GM19324 (cell line): ENCODE results near the gene DGKZ.
A peak's percentile ranks its signal among the peaks of the same experiment; 100 is the strongest.
"Not testable (repeated sequence)": the region's sequence is repeated elsewhere in the genome, so short reads cannot be mapped to it uniquely, and the experiment has no call there.

Source experiments
- ATAC-seq: cut with Tn5 transposase; IDR thresholded peaks from one replicate; pipeline ENCODE4 v1.9.1; 2021; ENCODE audit warnings: mild to moderate bottlenecking, moderate library complexity; ENCODE audit not compliant: unreplicated experiment, low FRiP score

DGKZ gene, protein sequence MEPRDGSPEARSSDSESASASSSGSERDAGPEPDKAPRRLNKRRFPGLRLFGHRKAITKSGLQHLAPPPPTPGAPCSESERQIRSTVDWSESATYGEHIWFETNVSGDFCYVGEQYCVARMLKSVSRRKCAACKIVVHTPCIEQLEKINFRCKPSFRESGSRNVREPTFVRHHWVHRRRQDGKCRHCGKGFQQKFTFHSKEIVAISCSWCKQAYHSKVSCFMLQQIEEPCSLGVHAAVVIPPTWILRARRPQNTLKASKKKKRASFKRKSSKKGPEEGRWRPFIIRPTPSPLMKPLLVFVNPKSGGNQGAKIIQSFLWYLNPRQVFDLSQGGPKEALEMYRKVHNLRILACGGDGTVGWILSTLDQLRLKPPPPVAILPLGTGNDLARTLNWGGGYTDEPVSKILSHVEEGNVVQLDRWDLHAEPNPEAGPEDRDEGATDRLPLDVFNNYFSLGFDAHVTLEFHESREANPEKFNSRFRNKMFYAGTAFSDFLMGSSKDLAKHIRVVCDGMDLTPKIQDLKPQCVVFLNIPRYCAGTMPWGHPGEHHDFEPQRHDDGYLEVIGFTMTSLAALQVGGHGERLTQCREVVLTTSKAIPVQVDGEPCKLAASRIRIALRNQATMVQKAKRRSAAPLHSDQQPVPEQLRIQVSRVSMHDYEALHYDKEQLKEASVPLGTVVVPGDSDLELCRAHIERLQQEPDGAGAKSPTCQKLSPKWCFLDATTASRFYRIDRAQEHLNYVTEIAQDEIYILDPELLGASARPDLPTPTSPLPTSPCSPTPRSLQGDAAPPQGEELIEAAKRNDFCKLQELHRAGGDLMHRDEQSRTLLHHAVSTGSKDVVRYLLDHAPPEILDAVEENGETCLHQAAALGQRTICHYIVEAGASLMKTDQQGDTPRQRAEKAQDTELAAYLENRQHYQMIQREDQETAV

DNA sequence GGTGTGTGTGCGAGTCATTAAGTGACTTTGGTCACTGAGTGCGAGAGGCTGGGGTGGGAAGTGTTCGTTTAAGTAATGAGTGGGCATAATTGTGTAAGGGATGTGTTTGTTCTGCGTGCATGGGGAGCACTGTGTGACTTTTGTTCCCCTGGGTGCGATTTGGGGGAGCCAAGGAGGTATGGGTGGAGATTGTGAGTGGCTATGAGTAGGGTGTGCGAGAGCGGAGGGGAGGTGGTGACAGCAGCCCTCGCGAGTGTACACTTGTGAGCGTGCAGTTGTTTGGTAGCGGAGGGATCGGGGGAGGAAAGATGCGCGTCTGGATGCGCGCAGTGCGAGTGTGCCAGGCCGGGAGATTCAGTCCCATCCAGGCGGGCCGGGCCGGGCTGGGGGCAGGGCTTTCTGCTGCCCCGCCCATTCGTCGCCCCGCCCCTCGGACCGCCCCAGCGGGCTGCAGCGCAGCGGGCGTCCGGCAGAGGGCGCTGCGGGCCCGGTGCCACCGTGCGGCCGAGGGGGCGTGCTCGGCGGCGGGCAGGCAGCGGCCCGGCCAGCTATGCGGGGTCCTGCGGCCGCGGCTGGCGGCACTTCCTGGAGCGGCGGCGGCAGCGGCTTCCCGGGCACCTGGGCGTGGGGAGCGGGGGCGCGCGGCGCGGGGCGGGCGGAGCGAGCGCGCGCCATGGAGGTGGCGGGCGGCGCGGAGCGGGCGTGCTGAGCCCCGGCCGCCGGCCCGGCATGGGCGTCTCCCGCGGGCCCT is at the start of gene DGKZ:
TSS of gene DGKZ (plus strand) at position 578 of the 751 bp plus-strand sequence. CDS start 197 bp downstream, outside the sequence.
- peak; percentile 78 for ATAC-seq

DNA sequence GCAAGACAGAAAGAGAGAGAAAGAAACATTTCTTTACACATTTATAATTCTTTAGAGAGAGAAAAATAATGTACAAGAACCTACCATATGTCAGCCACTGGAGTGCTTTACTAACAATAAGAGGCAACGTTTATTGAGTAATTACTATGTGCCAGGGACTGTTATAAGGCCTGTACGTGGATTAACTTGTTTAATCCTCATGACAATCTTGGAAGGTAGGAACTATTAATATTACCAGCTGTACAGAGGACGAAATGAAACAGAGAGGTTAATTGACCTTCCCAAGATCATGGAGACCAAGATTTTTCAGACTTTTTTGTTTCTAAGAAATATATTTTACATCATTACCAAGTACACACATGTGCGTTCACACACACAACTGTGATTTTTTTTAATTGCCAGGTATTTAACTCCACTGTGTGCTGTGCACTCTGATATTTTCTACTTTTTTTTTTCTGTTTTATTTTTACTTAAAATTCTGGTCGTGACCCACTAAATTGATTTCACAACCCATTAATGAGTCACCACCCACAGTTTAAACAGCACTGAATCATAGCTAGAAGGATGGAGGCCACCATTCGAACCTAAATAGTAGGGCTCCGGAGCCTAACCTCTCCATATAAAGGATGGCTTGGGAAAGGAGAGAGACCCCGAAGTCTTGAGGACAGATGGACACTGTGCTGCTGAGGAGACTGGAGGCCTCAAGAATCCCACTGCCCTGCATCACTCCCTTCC is 48.4 kb upstream of the DGKZ start:
- ATAC-seq = no peak

DNA sequence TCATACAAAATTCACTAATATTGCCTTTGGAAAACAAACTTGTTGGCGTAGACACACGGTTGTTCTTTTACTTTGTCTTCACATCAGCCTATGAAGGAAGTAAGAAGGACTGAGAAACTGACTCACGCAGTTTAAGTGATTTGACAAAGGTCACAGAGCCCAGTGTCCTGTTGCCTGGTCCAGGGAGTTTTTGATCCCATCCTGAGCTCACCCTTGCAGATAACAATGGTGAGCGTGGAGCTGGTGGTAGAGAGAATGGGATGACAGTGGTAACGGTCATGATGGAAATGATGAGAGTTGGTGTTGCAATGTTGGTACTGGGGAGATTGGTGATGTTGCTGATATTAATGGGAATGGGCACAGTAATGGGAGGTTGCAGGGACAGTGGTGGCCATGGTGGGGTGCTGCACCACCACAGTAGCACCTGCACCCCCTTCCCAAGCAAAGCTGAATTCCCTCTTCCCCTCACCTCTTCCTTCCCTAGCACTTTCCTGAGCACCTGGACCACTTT is 47.8 kb upstream of the DGKZ start:
- ATAC-seq = no peak

DNA sequence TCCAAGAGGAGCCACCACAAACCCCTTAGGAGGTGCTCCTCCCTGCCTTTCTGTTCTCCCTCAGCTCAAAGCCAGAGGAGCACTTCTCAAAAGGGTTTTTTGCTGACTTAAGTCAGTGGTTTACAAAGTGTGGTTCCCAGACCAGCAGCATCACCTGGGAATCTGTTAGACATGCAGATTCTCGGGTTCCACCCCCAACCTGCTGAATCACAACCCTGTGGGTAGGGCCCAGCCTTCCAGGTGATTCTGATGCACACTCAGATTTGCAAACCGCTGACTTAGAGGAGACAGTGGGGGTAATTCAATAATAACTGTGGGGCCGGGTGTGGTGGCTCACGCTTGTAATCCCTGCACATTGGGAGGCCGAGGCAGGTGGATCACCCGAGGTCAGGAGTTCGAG is 47.0 kb upstream of the DGKZ start:
- ATAC-seq = no peak

DNA sequence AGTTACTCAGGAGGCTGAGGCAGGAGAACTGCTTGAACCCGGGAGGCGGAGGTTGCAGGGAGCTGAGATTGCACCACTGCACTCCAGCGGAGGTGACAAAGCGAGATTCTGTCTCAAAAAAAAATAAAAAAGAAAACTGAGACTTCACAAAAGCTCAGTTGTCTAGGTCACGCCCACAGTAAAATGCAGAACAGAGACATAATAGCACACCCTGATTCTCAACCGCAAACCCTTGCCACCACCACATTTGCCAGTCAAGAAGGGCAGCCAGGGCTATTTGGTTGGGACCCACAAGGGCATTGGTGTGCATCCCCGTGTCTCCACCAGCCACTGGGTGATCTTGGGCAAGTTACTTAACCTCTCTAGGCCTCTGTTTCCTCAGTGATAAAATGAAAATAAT is 44.4 kb upstream of the DGKZ start:
- ATAC-seq = peak; percentile 83

DNA sequence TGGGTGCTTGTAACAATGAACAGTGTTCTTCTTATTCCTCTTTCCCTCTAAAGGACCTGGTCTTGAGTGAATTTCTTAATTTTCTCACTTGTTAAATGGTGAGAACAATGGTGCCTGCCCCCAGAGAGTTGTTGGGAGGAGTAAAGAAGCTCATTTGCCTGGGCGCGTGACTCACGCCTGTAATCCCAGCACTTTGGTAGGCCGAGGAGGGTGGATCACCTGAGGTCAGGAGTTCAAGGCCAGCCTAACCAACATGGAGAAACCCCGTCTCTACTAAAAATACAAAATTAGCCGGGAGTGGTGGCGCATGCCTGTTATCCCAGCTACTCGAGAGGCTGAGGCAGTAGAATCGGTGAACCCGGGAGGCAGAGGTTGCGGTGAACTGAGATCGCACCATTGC is 43.2 kb upstream of the DGKZ start:
- not testable (repeated sequence) for ATAC-seq

DNA sequence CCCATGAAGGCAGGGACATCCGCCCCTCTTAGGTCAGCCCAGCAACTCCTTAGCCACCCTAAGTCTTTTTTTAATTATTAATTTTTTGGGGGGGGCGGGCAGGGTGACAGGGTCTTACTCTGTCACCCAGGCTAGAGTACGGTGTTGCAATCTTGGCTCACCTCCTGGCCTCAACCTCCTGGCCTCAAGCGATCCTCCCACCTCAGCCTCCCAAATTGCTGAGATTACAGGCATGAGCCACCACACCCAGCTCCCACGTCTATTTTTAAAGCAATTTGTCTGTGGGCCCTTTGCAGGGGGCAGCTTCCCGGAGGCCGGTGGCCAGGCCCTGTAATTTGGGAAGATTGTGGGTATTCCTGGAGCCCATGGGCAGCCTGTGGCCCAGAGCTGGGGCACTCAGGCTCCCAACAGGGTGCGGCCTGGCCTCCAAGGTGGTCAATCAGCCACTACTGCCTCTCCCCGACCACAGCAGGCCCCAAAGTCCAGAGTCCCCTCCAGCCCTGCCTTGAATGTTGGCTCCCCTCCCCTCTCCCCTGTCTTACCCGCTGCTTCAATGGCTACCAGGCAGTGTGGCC is 42.6 kb upstream of the DGKZ start:
- no peak for ATAC-seq

DNA sequence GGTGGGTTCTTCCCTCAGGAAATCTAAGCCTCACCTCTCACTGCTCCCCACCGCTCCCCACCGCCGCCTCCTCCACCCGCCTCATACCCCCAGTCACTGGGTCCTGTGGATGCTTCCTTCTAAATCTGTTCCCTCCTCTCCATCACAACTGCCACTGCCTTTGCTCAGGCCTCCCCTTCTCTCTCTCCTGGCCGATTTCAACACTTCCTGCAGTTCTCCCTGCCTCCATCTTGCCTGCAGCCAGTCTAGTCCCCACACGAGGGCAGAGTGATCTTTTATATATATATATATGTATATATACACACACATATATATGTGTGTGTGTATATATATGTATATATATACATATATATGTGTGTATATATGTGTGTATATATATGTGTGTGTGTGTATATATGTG is 42.0 kb upstream of the DGKZ start:
- no peak for ATAC-seq

DNA sequence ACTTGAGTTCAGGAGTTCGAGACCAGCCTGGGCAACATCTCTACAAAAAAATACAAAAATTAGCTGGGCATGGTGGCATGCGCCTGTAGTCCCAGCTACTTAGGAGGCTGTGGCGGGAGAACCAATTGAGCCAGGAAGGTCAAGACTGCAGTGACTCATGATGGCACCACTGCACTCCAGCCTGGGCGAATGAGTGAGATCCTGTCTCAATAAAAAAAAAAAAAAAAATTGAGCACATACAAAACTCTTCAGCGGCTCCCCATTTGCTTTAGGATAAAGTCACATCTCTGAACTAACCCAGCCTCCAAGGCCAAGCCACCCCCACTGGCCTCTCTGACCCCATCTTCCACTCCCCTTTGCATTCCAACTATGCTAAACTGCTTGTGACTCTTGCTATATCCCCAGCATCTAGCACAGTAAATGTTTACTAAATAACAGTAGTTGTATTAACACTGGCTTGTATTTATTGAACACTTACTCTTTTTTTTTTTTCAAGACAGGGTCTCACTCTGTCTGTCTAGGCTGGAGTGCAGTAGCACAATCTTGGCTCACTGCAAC is 40.9 kb upstream of the DGKZ start:
- no peak for ATAC-seq

DNA sequence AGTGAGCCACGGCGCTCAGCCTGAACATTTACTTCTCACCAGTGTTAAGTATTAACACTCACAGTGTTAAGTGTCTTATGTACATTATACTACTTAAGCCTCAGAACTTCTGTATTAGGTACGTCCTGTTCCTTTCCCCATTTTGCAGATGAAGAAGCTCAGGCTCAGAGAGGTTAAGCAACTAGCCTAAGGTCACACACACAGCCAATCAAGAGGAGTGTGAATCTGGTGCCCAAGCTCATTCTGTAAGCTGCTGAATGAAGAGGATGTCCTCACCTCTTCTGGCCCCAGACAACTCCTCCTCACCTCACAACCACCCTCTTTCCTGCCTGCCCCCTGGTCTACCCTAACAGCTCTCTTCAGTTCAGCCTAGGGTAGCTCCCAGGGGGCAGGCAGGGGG is 39.9 kb upstream of the DGKZ start:
- no peak for ATAC-seq

DNA sequence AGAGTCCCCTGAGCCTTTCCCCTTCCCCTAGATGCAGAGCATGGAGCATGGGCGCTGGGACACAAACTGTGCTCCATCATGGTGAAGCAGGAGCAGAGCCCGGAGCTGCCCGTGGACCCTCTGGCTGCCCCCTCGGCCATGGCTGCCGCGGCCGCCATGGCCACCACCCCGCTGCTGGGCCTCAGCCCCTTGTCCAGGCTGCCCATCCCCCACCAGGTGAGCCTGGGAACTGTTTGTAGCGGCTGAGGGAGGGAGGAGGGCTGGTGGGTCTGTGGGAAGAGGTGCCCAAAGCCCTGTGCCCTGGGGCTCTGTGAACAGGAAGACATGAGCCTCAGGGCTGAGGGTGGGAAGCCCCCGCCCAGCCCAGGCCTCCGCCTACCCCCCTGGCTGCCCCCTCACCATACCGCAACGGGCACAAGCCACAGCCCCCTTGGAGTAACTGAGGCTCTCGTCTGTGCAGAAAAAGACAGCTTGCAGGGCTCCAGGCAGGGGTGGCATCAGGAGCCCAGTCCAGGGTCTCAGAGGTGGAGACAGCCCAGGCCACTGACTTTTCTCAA is 39.4 kb upstream of the DGKZ start:
- ATAC-seq = no peak

DNA sequence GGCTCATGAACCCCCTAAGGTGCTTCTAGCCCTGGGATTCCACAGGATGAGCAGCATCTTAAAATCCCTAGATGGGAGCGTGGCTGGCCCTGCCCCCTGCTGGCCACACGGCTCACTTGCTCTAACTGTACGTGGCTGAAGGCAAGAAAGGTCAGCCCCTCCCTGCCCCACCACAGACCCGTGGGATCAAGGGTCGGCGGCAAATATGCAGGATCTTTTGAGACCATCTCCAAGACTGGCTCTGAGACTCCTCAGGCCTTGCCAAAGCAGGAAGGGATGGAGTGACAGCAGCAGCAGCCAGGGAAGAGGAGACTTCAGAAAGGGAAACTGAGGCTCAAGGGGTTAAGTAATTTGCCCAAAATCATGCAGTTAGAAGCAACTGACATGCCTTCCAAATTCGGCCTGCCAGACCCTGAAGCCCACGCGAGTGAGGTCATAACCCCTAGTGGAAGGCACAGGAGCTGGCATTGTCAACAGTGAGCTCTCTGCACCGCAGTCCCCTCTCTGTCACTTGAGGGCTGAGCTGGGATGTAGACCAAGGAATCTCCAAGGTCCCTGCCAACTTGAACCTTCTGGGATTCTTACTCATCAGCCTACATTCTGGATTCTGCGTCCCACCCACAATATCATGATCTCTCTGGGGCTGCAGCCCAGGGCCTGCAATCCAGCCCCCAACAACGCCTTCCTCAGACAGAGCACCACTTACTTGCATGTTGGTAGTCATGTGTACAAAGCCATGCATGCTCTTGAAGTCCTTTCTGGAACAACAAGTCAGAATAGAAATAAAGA is 38.4 kb upstream of the DGKZ start:
- ATAC-seq = peak; percentile 45

DNA sequence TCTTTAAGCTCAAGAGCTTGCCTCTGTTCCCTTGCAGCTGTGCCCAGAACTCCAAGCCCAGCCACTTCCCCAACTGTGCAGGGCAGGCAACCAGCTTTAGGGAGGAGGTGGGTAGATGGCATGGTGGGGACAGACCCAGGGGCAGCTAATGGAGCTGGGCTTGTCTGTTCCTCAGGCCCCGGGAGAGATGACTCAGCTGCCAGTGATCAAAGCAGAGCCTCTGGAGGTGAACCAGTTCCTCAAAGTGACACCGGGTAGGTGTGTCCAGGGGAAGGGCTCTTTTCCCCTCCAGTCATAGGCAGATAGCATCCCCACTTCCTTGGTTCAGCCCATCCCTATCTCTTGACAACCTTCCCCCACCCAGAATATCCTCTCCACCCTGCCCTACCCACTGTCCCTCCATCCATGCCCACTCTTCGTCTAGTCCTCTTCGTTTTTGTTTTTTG is 37.4 kb upstream of the DGKZ start:
- no peak for ATAC-seq

DNA sequence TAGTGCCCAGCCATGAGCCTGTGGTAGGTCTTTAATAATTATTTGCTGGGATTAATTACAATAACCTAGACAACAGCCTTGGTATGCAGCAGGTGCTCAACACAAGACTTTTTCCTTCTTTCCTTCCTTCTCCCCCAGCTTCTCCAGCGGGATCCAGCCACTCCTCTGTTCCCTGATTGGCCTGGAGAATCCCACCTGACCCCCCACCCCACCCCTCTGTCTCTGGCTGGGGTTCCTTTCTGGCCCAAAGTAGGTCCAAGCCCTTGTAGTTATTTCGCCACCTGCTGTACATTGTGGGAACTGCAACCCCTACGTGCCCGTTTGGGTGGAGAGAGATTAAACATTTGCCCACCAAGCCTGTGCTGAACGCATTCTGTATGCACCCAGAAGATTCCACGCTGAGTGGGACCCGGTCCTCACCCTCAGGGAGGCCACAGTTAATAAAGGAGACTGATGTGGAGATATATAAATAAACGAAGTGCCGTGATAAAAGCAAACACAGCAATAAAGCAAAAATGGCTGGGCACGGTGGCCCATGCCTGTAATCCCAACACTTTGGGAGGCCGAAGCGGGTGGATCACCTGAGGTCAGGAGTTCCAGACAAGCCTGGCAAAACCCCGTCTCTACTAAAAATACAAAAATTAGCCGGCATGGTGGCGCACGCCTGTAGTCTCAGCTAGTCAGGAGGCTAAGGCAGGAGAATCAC is 32.1 kb upstream of the DGKZ start:
- ATAC-seq = no peak

DNA sequence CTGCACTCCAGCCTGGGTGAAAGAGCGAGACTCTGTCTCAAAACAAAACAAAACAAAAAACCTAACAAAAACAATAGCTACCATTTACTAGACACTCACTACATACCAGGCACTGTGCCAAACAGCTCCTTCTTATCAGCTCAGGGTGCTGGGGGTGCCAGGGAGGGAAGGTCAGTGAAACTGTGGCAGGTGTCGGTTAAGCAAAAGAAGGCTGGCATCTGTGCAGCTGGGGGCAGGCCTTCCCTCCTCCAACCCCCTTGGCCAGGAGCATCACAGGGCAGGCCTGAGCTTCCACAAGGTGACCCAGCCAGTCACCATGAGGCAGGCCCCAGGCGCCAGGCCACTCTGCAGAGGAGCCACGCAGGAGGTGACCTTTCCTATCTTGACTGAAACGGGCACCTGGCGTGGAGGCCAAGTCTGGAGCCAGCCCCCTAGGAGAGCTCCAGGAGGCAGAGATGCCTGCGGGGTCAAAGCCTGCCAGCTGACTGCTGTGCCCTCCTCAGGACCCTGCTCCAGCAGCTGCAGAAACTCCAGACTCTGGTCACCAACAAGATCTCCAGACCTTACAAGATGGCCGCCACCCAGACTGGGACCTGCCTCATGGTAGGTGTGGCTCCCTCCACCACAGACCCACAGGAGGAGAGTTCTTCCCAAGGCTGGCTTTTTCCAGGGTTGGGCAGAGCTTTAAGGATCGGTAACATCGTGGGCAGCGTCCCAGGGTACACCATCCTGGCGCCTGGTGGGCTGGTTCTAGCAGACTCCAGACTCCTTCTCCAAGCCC is 31.3 kb upstream of the DGKZ start:
- ATAC-seq = no peak

DNA sequence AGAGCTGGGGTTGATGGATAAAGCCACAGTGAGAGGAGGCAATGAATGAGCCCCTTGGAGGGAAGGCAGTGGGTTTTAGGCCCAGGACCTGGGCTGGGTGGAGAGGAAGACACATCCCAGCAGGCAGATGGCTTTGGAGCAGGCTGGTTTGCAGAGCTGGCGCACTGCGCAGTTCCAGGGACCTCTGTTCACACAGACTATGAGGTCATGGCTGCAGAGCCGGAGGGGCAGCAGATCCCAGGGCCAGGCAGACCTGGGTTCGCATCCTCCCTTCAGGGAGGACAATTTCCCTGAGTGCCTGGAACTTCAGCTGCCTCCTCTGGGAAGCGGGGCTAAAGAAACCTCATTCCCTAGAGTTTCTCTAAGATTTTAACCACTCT is 28.2 kb upstream of the DGKZ start:
- no peak for ATAC-seq

DNA sequence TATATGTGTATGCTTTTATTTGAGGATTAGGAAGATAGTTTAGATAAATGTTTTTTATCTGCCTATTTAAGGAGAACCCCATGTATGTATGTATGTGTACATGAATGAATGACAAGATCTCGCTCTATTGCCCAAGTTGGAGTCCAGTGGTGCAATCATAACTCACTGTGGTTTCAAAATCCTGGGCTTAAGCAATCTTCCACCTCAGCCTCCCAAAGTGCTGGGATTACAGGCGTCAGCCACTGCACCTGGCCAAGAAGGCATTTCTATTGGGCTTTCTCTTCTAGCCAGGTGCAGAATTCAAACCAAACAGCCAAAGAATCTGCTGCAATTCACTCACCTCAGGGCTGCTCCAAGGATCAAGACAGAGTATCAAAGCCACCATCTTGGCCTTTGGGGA is 25.5 kb upstream of the DGKZ start:
- no peak for ATAC-seq
